Measurements from ENCODE around the gene KRT6B.

Gene KRT6B

DNA sequence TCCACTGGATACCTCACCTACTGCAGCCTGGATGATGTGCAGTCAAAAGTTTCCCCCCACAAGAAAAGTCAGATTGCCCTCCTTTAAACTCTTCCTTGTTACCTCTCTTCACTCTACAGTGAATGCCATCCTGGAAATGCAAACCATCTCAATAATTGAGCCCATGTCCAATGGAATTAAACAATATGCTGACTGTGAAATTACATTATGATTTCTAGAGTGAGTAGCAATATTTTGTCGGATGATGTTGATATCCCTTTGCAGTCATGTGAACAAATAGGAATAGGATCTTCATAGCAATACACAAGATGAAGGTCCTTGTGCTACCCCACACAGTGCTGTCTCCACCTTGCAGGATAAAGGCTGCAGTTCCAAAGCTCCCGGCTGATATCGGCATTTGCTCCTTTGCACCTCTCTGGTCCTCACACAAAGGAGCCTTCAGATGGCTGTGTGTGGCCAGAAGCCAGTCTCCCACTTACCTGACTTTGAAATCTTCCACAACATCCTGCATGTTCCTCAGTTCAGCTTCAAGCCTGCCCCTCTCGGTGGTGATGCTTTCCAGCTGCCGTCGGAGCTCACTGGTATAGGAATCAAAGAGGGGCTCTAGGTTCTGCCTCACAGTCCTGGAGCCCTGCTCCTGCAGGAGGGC, 19.3 kb downstream of the KRT6B start:
- no peak overlapping the region for H3K4me3 Mint-ChIP-seq

DNA sequence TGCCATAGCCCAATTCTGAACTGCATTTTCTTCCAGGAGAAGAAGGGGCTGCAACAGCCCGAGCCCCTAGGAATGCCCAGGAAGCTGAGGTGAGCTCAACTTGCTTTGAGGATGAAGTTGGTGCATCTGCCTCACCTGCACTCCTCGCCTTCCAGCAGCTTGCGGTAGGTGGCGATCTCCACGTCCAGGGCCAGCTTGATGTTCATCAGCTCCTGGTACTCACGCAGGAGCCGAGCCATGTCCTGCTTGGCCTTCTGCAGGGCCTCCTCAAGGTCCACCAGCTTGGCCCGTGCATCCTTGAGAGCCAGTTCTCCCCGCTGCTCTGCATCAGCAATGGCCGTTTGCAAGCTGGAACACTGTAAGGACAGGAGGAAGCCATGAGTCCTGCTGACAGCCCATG, 23.8 kb downstream of the KRT6B start:
- Mint-ChIP-seq H3K27me3 (ENCODE audit: low read depth, poor library complexity) (peaks cover 8% of the 10 kb centered on the region), H3K4me3 (no peak overlapping the region), H3K36me3 (ENCODE audit: low read depth) (no peaks in the 10 kb centered on the region), H3K9me3 (no peaks in the 10 kb centered on the region), H3K4me1 (peaks cover 27% of the 10 kb centered on the region), H3K27ac (no peak overlapping the region)
- TF ChIP-seq, protein P1, sequence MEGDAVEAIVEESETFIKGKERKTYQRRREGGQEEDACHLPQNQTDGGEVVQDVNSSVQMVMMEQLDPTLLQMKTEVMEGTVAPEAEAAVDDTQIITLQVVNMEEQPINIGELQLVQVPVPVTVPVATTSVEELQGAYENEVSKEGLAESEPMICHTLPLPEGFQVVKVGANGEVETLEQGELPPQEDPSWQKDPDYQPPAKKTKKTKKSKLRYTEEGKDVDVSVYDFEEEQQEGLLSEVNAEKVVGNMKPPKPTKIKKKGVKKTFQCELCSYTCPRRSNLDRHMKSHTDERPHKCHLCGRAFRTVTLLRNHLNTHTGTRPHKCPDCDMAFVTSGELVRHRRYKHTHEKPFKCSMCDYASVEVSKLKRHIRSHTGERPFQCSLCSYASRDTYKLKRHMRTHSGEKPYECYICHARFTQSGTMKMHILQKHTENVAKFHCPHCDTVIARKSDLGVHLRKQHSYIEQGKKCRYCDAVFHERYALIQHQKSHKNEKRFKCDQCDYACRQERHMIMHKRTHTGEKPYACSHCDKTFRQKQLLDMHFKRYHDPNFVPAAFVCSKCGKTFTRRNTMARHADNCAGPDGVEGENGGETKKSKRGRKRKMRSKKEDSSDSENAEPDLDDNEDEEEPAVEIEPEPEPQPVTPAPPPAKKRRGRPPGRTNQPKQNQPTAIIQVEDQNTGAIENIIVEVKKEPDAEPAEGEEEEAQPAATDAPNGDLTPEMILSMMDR (IDR thresholded peaks at IDR 0.05): no peak
- DNase-seq: no peak

More for the DNA sequence above, 19.3 kb downstream of the KRT6B start:
- Mint-ChIP-seq H3K27ac (no peak overlapping the region), H3K4me1 (peaks cover 18% of the 10 kb centered on the region), H3K36me3 (ENCODE audit: low read depth) (no peaks in the 10 kb centered on the region), H3K27me3 (ENCODE audit: low read depth, poor library complexity) (peaks cover 4% of the 10 kb centered on the region), H3K9me3 (no peaks in the 10 kb centered on the region)
- TF ChIP-seq, protein P1 (IDR thresholded peaks at IDR 0.05): no peak
- DNase-seq: no peak

DNA sequence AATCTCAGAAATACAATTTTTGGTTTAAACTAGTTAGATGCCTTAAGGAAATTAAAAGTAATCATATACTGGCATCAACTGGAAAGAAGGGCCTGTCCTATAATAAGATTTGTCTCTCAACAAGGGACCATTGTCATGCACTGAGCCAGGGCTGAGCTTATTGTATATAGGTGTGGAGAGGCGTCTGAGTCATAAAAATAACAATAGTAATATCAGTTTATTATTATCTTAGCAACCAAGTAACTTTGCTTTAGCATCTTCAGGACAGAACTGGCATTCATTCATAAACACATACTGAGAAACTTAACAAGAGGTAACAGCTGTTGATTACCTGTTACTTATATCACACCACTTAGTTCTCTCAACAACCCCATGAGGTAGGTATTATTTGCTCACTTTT, 24.9 kb downstream of the KRT6B start:
- no peak for DNase-seq
- TF ChIP-seq, protein P1 (IDR thresholded peaks at IDR 0.05): no peak
- Mint-ChIP-seq H3K36me3 (ENCODE audit: low read depth) (no peaks in the 10 kb centered on the region), H3K4me1 (peaks cover 35% of the 10 kb centered on the region), H3K9me3 (no peaks in the 10 kb centered on the region), H3K27me3 (ENCODE audit: low read depth, poor library complexity) (peaks cover 14% of the 10 kb centered on the region), H3K27ac (no peak overlapping the region), H3K4me3 (no peak overlapping the region)

DNA sequence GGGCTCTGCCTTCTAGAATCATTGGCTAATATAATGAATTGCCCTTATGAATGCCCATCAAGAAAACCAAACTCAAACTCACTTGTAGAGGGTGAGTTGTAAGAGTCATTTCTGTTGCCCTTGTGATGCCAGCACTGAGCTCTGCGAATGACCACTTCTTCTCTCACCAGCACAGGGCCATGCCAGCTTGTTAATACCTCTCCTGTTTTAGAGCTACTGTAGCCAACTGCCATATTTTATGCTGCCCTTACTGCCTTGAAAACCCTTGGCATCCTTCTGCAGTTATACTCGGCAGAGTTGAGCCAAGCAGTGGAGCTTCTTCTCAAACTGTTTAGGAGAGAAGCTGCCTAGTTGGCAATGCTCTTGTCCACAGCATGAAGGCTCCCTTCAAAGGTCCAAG, 25.9 kb downstream of the KRT6B start:
- Mint-ChIP-seq H3K4me3 (no peak overlapping the region), H3K27ac (no peak overlapping the region), H3K27me3 (ENCODE audit: low read depth, poor library complexity) (peaks cover 13% of the 10 kb centered on the region), H3K9me3 (no peaks in the 10 kb centered on the region), H3K4me1 (peaks cover 35% of the 10 kb centered on the region), H3K36me3 (ENCODE audit: low read depth) (no peaks in the 10 kb centered on the region)
- TF ChIP-seq, protein P1 (IDR thresholded peaks at IDR 0.05): no peak
- DNase-seq: no peak

DNA sequence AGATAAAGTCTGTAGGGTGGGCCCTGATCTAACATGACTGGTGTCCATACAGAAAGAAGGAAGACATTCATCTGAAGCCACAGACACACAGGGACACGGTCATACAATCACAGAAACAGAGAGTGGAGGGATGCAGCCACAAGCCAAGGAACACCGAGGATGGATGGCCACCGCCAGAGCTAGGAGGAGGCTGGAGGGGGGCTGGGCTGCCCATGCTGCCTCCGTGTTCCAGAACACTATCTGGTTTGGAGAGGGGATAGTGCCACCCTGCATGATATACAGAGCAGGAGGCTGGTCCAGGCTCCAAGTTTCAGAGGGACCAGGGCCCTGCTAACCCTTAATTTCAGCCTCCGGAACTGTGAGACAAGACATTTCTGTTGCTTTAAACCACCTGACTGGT, 26.5 kb downstream of the KRT6B start:
- TF ChIP-seq, protein P1 (IDR thresholded peaks at IDR 0.05): no peak
- no peaks in the 10 kb centered on the region for H3K9me3 Mint-ChIP-seq

More for the DNA sequence above, 26.5 kb downstream of the KRT6B start:
- Mint-ChIP-seq H3K36me3 (ENCODE audit: low read depth) (no peaks in the 10 kb centered on the region), H3K27me3 (ENCODE audit: low read depth, poor library complexity) (peaks cover 10% of the 10 kb centered on the region), H3K4me3 (no peak overlapping the region), H3K27ac (no peak overlapping the region), H3K4me1 (peaks cover 35% of the 10 kb centered on the region)
- no peak for DNase-seq

Measured in nephron progenitor cell (in vitro differentiated cells).